Measurements from ENCODE around the gene TOP2A.

DNA sequence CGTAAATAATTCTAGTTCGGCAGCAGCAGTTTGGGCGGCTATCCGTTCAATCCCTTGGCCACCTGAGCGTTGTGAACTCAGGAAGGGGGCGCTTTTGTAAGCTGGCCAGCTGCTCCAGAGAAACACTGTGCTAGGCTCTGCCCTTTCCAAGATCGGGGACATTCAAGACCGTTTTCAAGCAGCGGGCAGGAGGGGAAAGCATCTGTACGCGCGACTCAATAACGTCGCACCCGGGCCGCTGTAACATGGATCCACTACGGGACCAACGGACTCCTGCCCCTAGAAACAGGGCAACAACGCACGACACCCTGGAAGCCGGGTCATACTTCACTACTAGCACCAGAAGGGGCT, 463 bp downstream of the TOP2A start:
- TF ChIP-seq, protein P1, sequence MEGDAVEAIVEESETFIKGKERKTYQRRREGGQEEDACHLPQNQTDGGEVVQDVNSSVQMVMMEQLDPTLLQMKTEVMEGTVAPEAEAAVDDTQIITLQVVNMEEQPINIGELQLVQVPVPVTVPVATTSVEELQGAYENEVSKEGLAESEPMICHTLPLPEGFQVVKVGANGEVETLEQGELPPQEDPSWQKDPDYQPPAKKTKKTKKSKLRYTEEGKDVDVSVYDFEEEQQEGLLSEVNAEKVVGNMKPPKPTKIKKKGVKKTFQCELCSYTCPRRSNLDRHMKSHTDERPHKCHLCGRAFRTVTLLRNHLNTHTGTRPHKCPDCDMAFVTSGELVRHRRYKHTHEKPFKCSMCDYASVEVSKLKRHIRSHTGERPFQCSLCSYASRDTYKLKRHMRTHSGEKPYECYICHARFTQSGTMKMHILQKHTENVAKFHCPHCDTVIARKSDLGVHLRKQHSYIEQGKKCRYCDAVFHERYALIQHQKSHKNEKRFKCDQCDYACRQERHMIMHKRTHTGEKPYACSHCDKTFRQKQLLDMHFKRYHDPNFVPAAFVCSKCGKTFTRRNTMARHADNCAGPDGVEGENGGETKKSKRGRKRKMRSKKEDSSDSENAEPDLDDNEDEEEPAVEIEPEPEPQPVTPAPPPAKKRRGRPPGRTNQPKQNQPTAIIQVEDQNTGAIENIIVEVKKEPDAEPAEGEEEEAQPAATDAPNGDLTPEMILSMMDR (IDR thresholded peaks at IDR 0.05; ENCODE audit: borderline replicate concordance, extremely low read depth, low read length, poor library complexity, severe bottlenecking): peak; percentile 38
- TF ChIP-seq EZH2 (IDR thresholded peaks at IDR 0.05; ENCODE audit: borderline replicate concordance, low read depth, low read length, severe bottlenecking): no peak

All from DND-41 (cell line).